GM19193 (cell line): Measurements from ENCODE around the gene HS3ST2.

Experiments
- POLR2A ChIP-seq: IDR thresholded peaks from 4 replicates; pipeline ENCODE4 v1.6.1; 2011; ENCODE audit not compliant: insufficient read depth, insufficient read length; ENCODE audit errors: extremely low read depth

Gene HS3ST2

GRCh38 chr16:22847690-22848089, 33.7 kb downstream of the HS3ST2 start:
- TF ChIP-seq POLR2A, result no peak

- TF ChIP-seq POLR2A, result no peak
Measured at GRCh38 chr16:22848451-22848850, 34.5 kb downstream of the HS3ST2 start.

GRCh38 chr16:22849517-22849916, 35.6 kb downstream of the HS3ST2 start:
- no peak for TF ChIP-seq POLR2A

GRCh38 chr16:22855231-22855630, 41.3 kb downstream of the HS3ST2 start:
- no peak for TF ChIP-seq POLR2A

GRCh38 chr16:22857296-22858025, 43.5 kb downstream of the HS3ST2 start:
- no peak for TF ChIP-seq POLR2A

GRCh38 chr16:22859925-22860324, 46.0 kb downstream of the HS3ST2 start:
- no peak for TF ChIP-seq POLR2A

GRCh38 chr16:22861580-22861979, 47.6 kb downstream of the HS3ST2 start:
- TF ChIP-seq POLR2A, result no peak

- no peak for TF ChIP-seq POLR2A
Measured at GRCh38 chr16:22862046-22862445, 48.1 kb downstream of the HS3ST2 start.

- TF ChIP-seq POLR2A, result no peak
Measured at GRCh38 chr16:22864375-22864774, 50.4 kb downstream of the HS3ST2 start.

GRCh38 chr16:22868593-22869224, 54.7 kb downstream of the HS3ST2 start:
- no peak for TF ChIP-seq POLR2A

GRCh38 chr16:22871861-22872260, 57.9 kb downstream of the HS3ST2 start:
- no peak for TF ChIP-seq POLR2A

GRCh38 chr16:22874394-22874793, 60.4 kb downstream of the HS3ST2 start:
- no peak for TF ChIP-seq POLR2A

- no peak for TF ChIP-seq POLR2A
Measured at GRCh38 chr16:22878955-22879354, 65.0 kb downstream of the HS3ST2 start.

GRCh38 chr16:22879466-22879865, 65.5 kb downstream of the HS3ST2 start:
- no peak for TF ChIP-seq POLR2A

- TF ChIP-seq POLR2A, result no peak
Measured at GRCh38 chr16:22882981-22883380, 69.0 kb downstream of the HS3ST2 start.

GRCh38 chr16:22885951-22886350, 72.0 kb downstream of the HS3ST2 start:
- no peak for TF ChIP-seq POLR2A
